Activated naive CD4-positive, alpha-beta T cell treated with anti-CD3 and anti-CD28 coated beads for 36 hours (primary cell): ENCODE data around the gene TTBK2. TPM values are rescaled to one million over a fixed set of nuclear protein-coding genes. Genes with fewer than 3 reads are reported as not detected.

Experiments
- CTCF ChIA-PET: fragments of 350-600 bp; sonication (Branson Sonifier 250); formaldehyde crosslinking; loops from one replicate; lab custom pipeline; 2021; ENCODE audit warnings: antibody characterized with exemption; lab: Charles Lee
- DNase-seq: peaks from one replicate; pipeline ENCODE4 v3.0.0-alpha.2; 2020
- H3K27ac Mint-ChIP-seq: one replicate; pipeline ENCODE4 v1.8.0; 2021; ENCODE audit warnings: mild to moderate bottlenecking, mixed read lengths
- H3K27me3 Mint-ChIP-seq: one replicate; pipeline ENCODE4 v1.8.0; 2021; ENCODE audit warnings: low read depth, mixed read lengths
- H3K36me3 Mint-ChIP-seq: one replicate; pipeline ENCODE4 v1.8.0; 2021; ENCODE audit warnings: low read depth, mixed read lengths
- H3K4me1 Mint-ChIP-seq: one replicate; pipeline ENCODE4 v1.8.0; 2021; ENCODE audit warnings: low read depth, mixed read lengths
- H3K4me3 Mint-ChIP-seq: one replicate; pipeline ENCODE4 v1.8.0; 2021; ENCODE audit warnings: mild to moderate bottlenecking, moderate library complexity, mixed read lengths
- H3K9me3 Mint-ChIP-seq: one replicate; pipeline ENCODE4 v1.8.0; 2021; ENCODE audit warnings: mixed read lengths
- intact Hi-C: fragments of 100-400 bp; cut with micrococcal nuclease; formaldehyde crosslinking; loops from one replicate; pipeline ENCODE4 v1.15.1; 2023
- total RNA-seq, 2 experiments: library from RNA; stranded (reverse); gene quantifications; one replicate each; pipeline ENCODE4 v1.2.3, GENCODE V29; 2021

Gene TTBK2
- total RNA-seq, 2 experiments from 2014 or later = 13.5 to 15.7 TPM

GRCh38 chr15:42716626-42717025 lies 204.0 kb downstream of the TTBK2 start:
- H3K4me1 Mint-ChIP-seq = no peaks in the 10 kb centered on the region
- no peaks in the 10 kb centered on the region for H3K27me3 Mint-ChIP-seq
- no peaks in the 10 kb centered on the region for H3K9me3 Mint-ChIP-seq
- no peak for DNase-seq
- H3K36me3 Mint-ChIP-seq = no peaks in the 10 kb centered on the region
- intact Hi-C loops = no loop called here
- CTCF ChIA-PET = interaction anchor here (0.7 to 1.1 kb wide), 2 partner anchors 10 to 13 kb away, joined by 3 read pairs; no protein-coding TSS in a partner anchor
- no peak overlapping the region for H3K27ac Mint-ChIP-seq
- no peak overlapping the region for H3K4me3 Mint-ChIP-seq

GRCh38 chr15:42716125-42716524 lies 204.5 kb downstream of the TTBK2 start:
- Mint-ChIP-seq H3K27me3 (no peaks in the 10 kb centered on the region), H3K9me3 (no peaks in the 10 kb centered on the region), H3K27ac (no peak overlapping the region), H3K4me1 (no peaks in the 10 kb centered on the region), H3K36me3 (no peaks in the 10 kb centered on the region), H3K4me3 (no peak overlapping the region)
- CTCF ChIA-PET = no interaction called here
- no peak for DNase-seq
- intact Hi-C loops = no loop called here

- CTCF ChIA-PET = no interaction called here
- intact Hi-C loops = no loop called here
- H3K27me3 Mint-ChIP-seq = no peaks in the 10 kb centered on the region
These were observed 208.0 kb downstream of the TTBK2 start for GRCh38 chr15:42712584-42712983.

GRCh38 chr15:42711746-42712145 lies 208.8 kb downstream of the TTBK2 start:
- no peak for DNase-seq
- intact Hi-C loops = no loop called here
- CTCF ChIA-PET = interaction anchor here (1.1 kb wide), 1 partner anchor 39 kb away, joined by 3 read pairs; no protein-coding TSS in a partner anchor
- no peak overlapping the region for H3K27ac Mint-ChIP-seq
- no peaks in the 10 kb centered on the region for H3K36me3 Mint-ChIP-seq
- no peaks in the 10 kb centered on the region for H3K27me3 Mint-ChIP-seq
- peaks cover 6% of the 10 kb centered on the region for H3K4me1 Mint-ChIP-seq
- no peak overlapping the region for H3K4me3 Mint-ChIP-seq
- no peaks in the 10 kb centered on the region for H3K9me3 Mint-ChIP-seq

More at GRCh38 chr15:42712584-42712983, 208.0 kb downstream of the TTBK2 start:
- no peak for DNase-seq
- no peaks in the 10 kb centered on the region for H3K9me3 Mint-ChIP-seq
- H3K27ac Mint-ChIP-seq = no peak overlapping the region
- H3K4me3 Mint-ChIP-seq = no peak overlapping the region
- peaks cover 6% of the 10 kb centered on the region for H3K4me1 Mint-ChIP-seq
- no peaks in the 10 kb centered on the region for H3K36me3 Mint-ChIP-seq

GRCh38 chr15:42710662-42711061 lies 209.9 kb downstream of the TTBK2 start:
- no peak overlapping the region for H3K4me3 Mint-ChIP-seq
- H3K27me3 Mint-ChIP-seq = no peaks in the 10 kb centered on the region
- no peaks in the 10 kb centered on the region for H3K9me3 Mint-ChIP-seq
- intact Hi-C loops = no loop called here
- H3K4me1 Mint-ChIP-seq = peaks cover 6% of the 10 kb centered on the region
- no peak for DNase-seq
- CTCF ChIA-PET = interaction anchor here (0.6 to 1.1 kb wide), 5 partner anchors 25 to 639 kb away, joined by 3 to 4 read pairs (median 3); no protein-coding TSS in a partner anchor
- H3K36me3 Mint-ChIP-seq = no peaks in the 10 kb centered on the region
- no peak overlapping the region for H3K27ac Mint-ChIP-seq

GRCh38 chr15:42707873-42708544 lies 212.6 kb downstream of the TTBK2 start:
- no peaks in the 10 kb centered on the region for H3K36me3 Mint-ChIP-seq
- no peak for DNase-seq
- H3K4me1 Mint-ChIP-seq = peaks cover 6% of the 10 kb centered on the region
- no peaks in the 10 kb centered on the region for H3K9me3 Mint-ChIP-seq
- intact Hi-C loops = no loop called here
- CTCF ChIA-PET = interaction anchor here (0.7 kb wide), 1 partner anchor 69 kb away, joined by 5 read pairs; no protein-coding TSS in a partner anchor
- no peak overlapping the region for H3K4me3 Mint-ChIP-seq
- no peaks in the 10 kb centered on the region for H3K27me3 Mint-ChIP-seq
- H3K27ac Mint-ChIP-seq = no peak overlapping the region

GRCh38 chr15:42707068-42707467 lies 213.5 kb downstream of the TTBK2 start:
- intact Hi-C loops = no loop called here
- CTCF ChIA-PET = interaction anchor here (0.6 kb wide), 1 partner anchor 343 kb away, joined by 3 read pairs; no protein-coding TSS in a partner anchor
- H3K27me3 Mint-ChIP-seq = no peaks in the 10 kb centered on the region
- DNase-seq = no peak
- no peaks in the 10 kb centered on the region for H3K9me3 Mint-ChIP-seq
- peaks cover 6% of the 10 kb centered on the region for H3K4me1 Mint-ChIP-seq
- H3K36me3 Mint-ChIP-seq = no peaks in the 10 kb centered on the region
- no peak overlapping the region for H3K27ac Mint-ChIP-seq
- no peak overlapping the region for H3K4me3 Mint-ChIP-seq

GRCh38 chr15:42705336-42705735 lies 215.2 kb downstream of the TTBK2 start:
- DNase-seq = no peak
- intact Hi-C loops = no loop called here
- Mint-ChIP-seq H3K27ac (no peak overlapping the region), H3K4me1 (peaks cover 6% of the 10 kb centered on the region), H3K9me3 (no peaks in the 10 kb centered on the region), H3K27me3 (no peaks in the 10 kb centered on the region), H3K36me3 (no peaks in the 10 kb centered on the region), H3K4me3 (no peak overlapping the region)
- CTCF ChIA-PET = interaction anchor here (0.6 to 1.6 kb wide), 6 partner anchors 13 to 356 kb away, joined by 3 to 8 read pairs (median 4); no protein-coding TSS in a partner anchor

- peaks cover 6% of the 10 kb centered on the region for H3K4me1 Mint-ChIP-seq
- CTCF ChIA-PET = interaction anchor here (0.7 to 1.4 kb wide), 4 partner anchors 14 to 618 kb away, joined by 3 to 5 read pairs (median 3); no protein-coding TSS in a partner anchor
- H3K27ac Mint-ChIP-seq = no peak overlapping the region
- intact Hi-C loops = loop anchor here (1.0 kb wide), 4 partner anchors 217 to 581 kb away; no protein-coding TSS in a partner anchor
- no peak overlapping the region for H3K4me3 Mint-ChIP-seq
- DNase-seq = peak; percentile 81
- H3K27me3 Mint-ChIP-seq = no peaks in the 10 kb centered on the region
- no peaks in the 10 kb centered on the region for H3K9me3 Mint-ChIP-seq
- H3K36me3 Mint-ChIP-seq = no peaks in the 10 kb centered on the region
These were observed 216.1 kb downstream of the TTBK2 start for GRCh38 chr15:42704492-42704926.

- no peaks in the 10 kb centered on the region for H3K9me3 Mint-ChIP-seq
- no peaks in the 10 kb centered on the region for H3K27me3 Mint-ChIP-seq
- H3K4me1 Mint-ChIP-seq = no peaks in the 10 kb centered on the region
- H3K4me3 Mint-ChIP-seq = no peak overlapping the region
- no peak for DNase-seq
- H3K27ac Mint-ChIP-seq = no peak overlapping the region
- intact Hi-C loops = no loop called here
- no peaks in the 10 kb centered on the region for H3K36me3 Mint-ChIP-seq
- CTCF ChIA-PET = no interaction called here
These were observed 224.0 kb downstream of the TTBK2 start for GRCh38 chr15:42696626-42697025.

- Mint-ChIP-seq H3K4me3 (no peak overlapping the region), H3K27ac (no peak overlapping the region), H3K36me3 (no peaks in the 10 kb centered on the region), H3K9me3 (no peaks in the 10 kb centered on the region), H3K27me3 (no peaks in the 10 kb centered on the region), H3K4me1 (no peaks in the 10 kb centered on the region)
- no peak for DNase-seq
- intact Hi-C loops = no loop called here
- CTCF ChIA-PET = no interaction called here
These were observed 225.0 kb downstream of the TTBK2 start for GRCh38 chr15:42695527-42696071.

GRCh38 chr15:42694398-42694797 lies 226.2 kb downstream of the TTBK2 start:
- Mint-ChIP-seq H3K27ac (no peak overlapping the region), H3K27me3 (no peaks in the 10 kb centered on the region), H3K9me3 (no peaks in the 10 kb centered on the region), H3K4me3 (no peak overlapping the region), H3K36me3 (no peaks in the 10 kb centered on the region), H3K4me1 (no peaks in the 10 kb centered on the region)
- CTCF ChIA-PET = no interaction called here
- DNase-seq = no peak
- intact Hi-C loops = no loop called here
